Activated CD4-positive, alpha-beta T cell treated with anti-CD3 and anti-CD28 coated beads for 36 hours (primary cell): ENCODE results near the gene PSME3. TPM values are rescaled to one million over a fixed set of nuclear protein-coding genes. Genes with fewer than 3 reads are reported as not detected.
"Not testable (repeated sequence)": the region's sequence is repeated elsewhere in the genome, so short reads cannot be mapped to it uniquely, and the experiment has no call there.

ENCODE experiments used
- ATAC-seq: fragments of 200-7000 bp; cut with Tn5 transposase; one replicate; pipeline ENCODE4 v1.10.0; 2021; ENCODE audit warnings: mild to moderate bottlenecking, moderate library complexity
- CTCF ChIA-PET: fragments of 350-600 bp; sonication (Branson Sonifier 250); formaldehyde crosslinking; loops from one replicate; lab custom pipeline; 2021; ENCODE audit warnings: antibody characterized with exemption; lab: Charles Lee
- POLR2A ChIA-PET: fragments of 350-600 bp; sonication (Branson Sonifier 250); formaldehyde crosslinking; loops from one replicate; lab custom pipeline; 2021; ENCODE audit warnings: antibody characterized with exemption, inconsistent platforms; lab: Charles Lee
- DNase-seq: peaks from one replicate; pipeline ENCODE4 v3.0.0-alpha.2; 2020
- H3K27ac Mint-ChIP-seq: one replicate; pipeline ENCODE4 v1.8.0; 2021; ENCODE audit warnings: mixed read lengths
- H3K27me3 Mint-ChIP-seq: one replicate; pipeline ENCODE4 v1.8.0; 2021; ENCODE audit warnings: mixed read lengths
- H3K36me3 Mint-ChIP-seq: one replicate; pipeline ENCODE4 v1.8.0; 2021; ENCODE audit warnings: low read depth, mixed read lengths
- H3K4me1 Mint-ChIP-seq: one replicate; pipeline ENCODE4 v1.8.0; 2021; ENCODE audit warnings: mixed read lengths
- H3K4me3 Mint-ChIP-seq: one replicate; pipeline ENCODE4 v1.8.0; 2021; ENCODE audit warnings: mild to moderate bottlenecking, moderate library complexity, mixed read lengths
- H3K9me3 Mint-ChIP-seq: one replicate; pipeline ENCODE4 v1.8.0; 2021; ENCODE audit warnings: low read depth, mixed read lengths
- intact Hi-C, 2 experiments: fragments of 100-400 bp; cut with DNase I in 1 of 2; cut with micrococcal nuclease in 1 of 2; formaldehyde crosslinking; loops; one replicate each; pipeline versions ENCODE4 v1.14.2 to v1.15.1; 2022 to 2024; cut with DNase I, micrococcal nuclease
- total RNA-seq, 2 experiments: library from RNA; stranded (reverse); gene quantifications; one replicate each; pipeline ENCODE4 v1.2.3, GENCODE V29; 2021

Gene PSME3
- total RNA-seq, 2 experiments from 2014 or later = 116 to 118 TPM

DNA sequence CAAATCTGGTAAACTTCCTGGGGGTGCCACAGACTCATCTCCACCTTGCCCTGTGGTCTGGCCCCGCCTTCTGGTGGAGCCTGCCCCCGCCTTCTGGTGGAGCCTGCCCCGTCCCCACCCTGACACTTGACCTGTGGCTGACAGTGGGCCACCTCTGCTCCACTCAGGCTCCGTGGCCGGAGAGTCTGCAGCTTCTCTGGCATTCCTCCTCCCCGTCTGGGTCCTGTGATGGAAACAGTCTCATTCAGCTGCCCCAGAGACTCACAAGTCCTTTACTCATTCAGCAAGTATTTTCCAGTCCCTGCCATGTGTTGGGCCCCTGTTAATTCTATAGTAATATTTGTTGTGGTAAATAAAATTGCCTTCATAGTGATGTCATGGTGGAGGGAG, 46.4 kb downstream of the PSME3 start:
- Mint-ChIP-seq H3K36me3 (no peaks in the 10 kb centered on the region), H3K4me1 (no peaks in the 10 kb centered on the region), H3K4me3 (no peak overlapping the region), H3K9me3 (no peaks in the 10 kb centered on the region), H3K27ac (no peak overlapping the region), H3K27me3 (peaks cover 20% of the 10 kb centered on the region)
- intact Hi-C loops = no loop called here
- ATAC-seq (no peak), DNase-seq (no peak)
- ChIA-PET CTCF (interaction anchor here (1.4 kb wide), 1 partner anchor 17 kb away, joined by 3 read pairs; no protein-coding TSS in a partner anchor), POLR2A (no interaction called here)

- Mint-ChIP-seq H3K4me3 (no peak overlapping the region), H3K4me1 (no peaks in the 10 kb centered on the region), H3K27me3 (peaks cover 23% of the 10 kb centered on the region), H3K27ac (no peak overlapping the region), H3K9me3 (no peaks in the 10 kb centered on the region), H3K36me3 (no peaks in the 10 kb centered on the region)
- ATAC-seq (no peak), DNase-seq (no peak)
- ChIA-PET POLR2A (no interaction called here), CTCF (no interaction called here)
- intact Hi-C loops = no loop called here
Measured at GRCh38 chr17:42880776-42881310, 47.6 kb downstream of the PSME3 start.

DNA sequence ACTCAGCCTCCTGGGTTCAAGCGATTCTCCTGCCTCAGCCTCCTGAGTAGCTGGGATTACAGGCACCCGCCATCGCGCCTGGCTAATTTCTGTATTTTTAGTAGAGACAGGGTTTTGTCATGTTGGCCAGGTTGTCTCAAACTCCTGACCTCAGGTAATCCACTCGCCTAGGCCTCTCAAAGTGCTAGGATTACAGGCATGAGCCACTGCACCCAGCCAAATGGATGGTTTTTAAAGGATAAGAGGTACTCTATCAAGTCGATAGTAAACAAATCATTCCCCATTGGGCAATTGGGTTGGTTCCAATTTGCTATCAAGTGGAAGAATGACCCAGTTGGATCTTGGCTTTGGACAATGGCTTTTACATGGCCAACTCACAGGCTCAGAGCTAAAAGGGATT, 48.5 kb downstream of the PSME3 start:
- CTCF ChIA-PET, DNase-seq, H3K4me3 Mint-ChIP-seq, H3K36me3 Mint-ChIP-seq, H3K27ac Mint-ChIP-seq, H3K4me1 Mint-ChIP-seq, intact Hi-C loops, ATAC-seq, H3K9me3 Mint-ChIP-seq: not testable (repeated sequence)
- POLR2A ChIA-PET = interaction anchor here (0.7 kb wide), 2 partner anchors 157 to 434 kb away, joined by 3 to 5 read pairs; no protein-coding TSS in a partner anchor
- H3K27me3 Mint-ChIP-seq = peaks cover 23% of the 10 kb centered on the region

- POLR2A ChIA-PET = interaction anchor here (0.7 kb wide), 2 partner anchors 157 to 433 kb away, joined by 3 to 5 read pairs; no protein-coding TSS in a partner anchor
Measured at GRCh38 chr17:42882166-42882565, 49.0 kb downstream of the PSME3 start.

GRCh38 chr17:42883802-42884558, 50.8 kb downstream of the PSME3 start:
- no peak overlapping the region for H3K4me3 Mint-ChIP-seq
- no peaks in the 10 kb centered on the region for H3K4me1 Mint-ChIP-seq
- H3K27me3 Mint-ChIP-seq = peaks cover 10% of the 10 kb centered on the region
- CTCF ChIA-PET = interaction anchor here (1.0 to 1.2 kb wide), 3 partner anchors 8 to 175 kb away, joined by 3 to 4 read pairs (median 3); no protein-coding TSS in a partner anchor
- H3K27ac Mint-ChIP-seq = no peak overlapping the region
- H3K9me3 Mint-ChIP-seq = no peaks in the 10 kb centered on the region
- no peak for ATAC-seq
- intact Hi-C loops = loop anchor here in 1 of 2 experiments (2.0 kb wide), 1 partner anchor 19 kb away; no protein-coding TSS in a partner anchor
- no peak for DNase-seq
- H3K36me3 Mint-ChIP-seq = no peaks in the 10 kb centered on the region
- POLR2A ChIA-PET = interaction anchor here (0.7 kb wide), 1 partner anchor 191 kb away, joined by 8 read pairs; no protein-coding TSS in a partner anchor

More at GRCh38 chr17:42882166-42882565, 49.0 kb downstream of the PSME3 start:
- ATAC-seq (no peak), DNase-seq (no peak)
- no peak overlapping the region for H3K4me3 Mint-ChIP-seq
- intact Hi-C loops = no loop called here
- no peaks in the 10 kb centered on the region for H3K9me3 Mint-ChIP-seq
- no peak overlapping the region for H3K27ac Mint-ChIP-seq
- CTCF ChIA-PET = interaction anchor here (0.9 kb wide), 1 partner anchor 304 kb away, joined by 4 read pairs; no protein-coding TSS in a partner anchor
- H3K27me3 Mint-ChIP-seq = peaks cover 22% of the 10 kb centered on the region
- H3K4me1 Mint-ChIP-seq = no peaks in the 10 kb centered on the region
- no peaks in the 10 kb centered on the region for H3K36me3 Mint-ChIP-seq

- H3K4me1 Mint-ChIP-seq, H3K4me3 Mint-ChIP-seq, H3K27ac Mint-ChIP-seq, POLR2A ChIA-PET, H3K27me3 Mint-ChIP-seq, DNase-seq, ATAC-seq, H3K9me3 Mint-ChIP-seq, H3K36me3 Mint-ChIP-seq: not testable (repeated sequence)
- CTCF ChIA-PET = interaction anchor here (0.5 to 1.3 kb wide), 2 partner anchors 10 to 308 kb away, joined by 3 read pairs; partner anchors contain the start of gene PSMC3IP
- intact Hi-C loops = loop anchor here in 1 of 2 experiments (2.0 kb wide), 1 partner anchor 17 kb away; no protein-coding TSS in a partner anchor
Measured at GRCh38 chr17:42885806-42886205, 52.6 kb downstream of the PSME3 start.

- Mint-ChIP-seq H3K27me3 (peaks cover 3% of the 10 kb centered on the region), H3K9me3 (no peaks in the 10 kb centered on the region), H3K36me3 (no peaks in the 10 kb centered on the region), H3K4me1 (no peaks in the 10 kb centered on the region), H3K4me3 (no peak overlapping the region), H3K27ac (no peak overlapping the region)
- DNase-seq = no peak
- ChIA-PET CTCF (interaction anchor here (0.5 kb wide), 1 partner anchor 9 kb away, joined by 3 read pairs; no protein-coding TSS in a partner anchor), POLR2A (no interaction called here)
- ATAC-seq = no peak
- intact Hi-C loops = no loop called here
Measured at GRCh38 chr17:42886283-42887176, 53.3 kb downstream of the PSME3 start.

- Mint-ChIP-seq H3K36me3 (no peaks in the 10 kb centered on the region), H3K27me3 (peaks cover 10% of the 10 kb centered on the region), H3K4me1 (no peaks in the 10 kb centered on the region), H3K27ac (no peak overlapping the region), H3K4me3 (no peak overlapping the region), H3K9me3 (no peaks in the 10 kb centered on the region)
- POLR2A ChIA-PET = no interaction called here
- CTCF ChIA-PET = interaction anchor here (0.7 kb wide), 1 partner anchor 131 kb away, joined by 3 read pairs; no protein-coding TSS in a partner anchor
- no peak for DNase-seq
- no peak for ATAC-seq
- intact Hi-C loops = no loop called here
Measured at GRCh38 chr17:42889809-42890208, 56.6 kb downstream of the PSME3 start.

DNA sequence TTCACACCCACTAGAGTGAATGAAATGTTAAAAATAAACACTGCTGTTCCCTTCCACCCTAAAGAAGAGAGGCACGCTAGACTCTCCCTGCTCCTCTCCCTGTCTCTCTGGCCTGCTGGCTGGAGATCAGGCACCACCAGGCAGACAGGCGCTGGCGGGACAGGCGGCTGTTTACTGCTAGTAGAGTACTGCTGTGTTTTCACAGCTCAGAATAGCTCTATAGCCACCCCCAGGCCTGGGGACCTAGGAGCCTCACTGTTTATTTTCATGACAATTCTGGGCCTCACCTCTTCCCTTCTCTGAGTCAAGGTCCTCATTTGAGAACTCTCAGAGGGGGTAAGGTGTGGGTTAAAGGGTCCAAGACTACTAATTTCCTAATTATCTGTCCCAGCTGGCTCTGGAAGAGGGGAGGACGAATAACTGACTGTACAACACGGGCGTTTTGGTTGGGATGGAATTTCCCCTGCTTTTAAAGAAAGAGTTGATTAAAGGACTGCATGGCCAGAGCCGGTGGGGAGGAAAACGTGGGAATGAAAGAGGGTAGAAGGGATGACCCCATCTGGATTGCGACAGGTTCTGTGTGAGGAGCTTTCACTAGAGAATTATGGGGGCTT, 58.4 kb downstream of the PSME3 start:
- H3K36me3 Mint-ChIP-seq = no peaks in the 10 kb centered on the region
- peaks cover 8% of the 10 kb centered on the region for H3K27me3 Mint-ChIP-seq
- intact Hi-C loops = no loop called here
- no peaks in the 10 kb centered on the region for H3K9me3 Mint-ChIP-seq
- ChIA-PET CTCF (no interaction called here), POLR2A (no interaction called here)
- H3K27ac Mint-ChIP-seq = no peak overlapping the region
- no peak overlapping the region for H3K4me3 Mint-ChIP-seq
- ATAC-seq (no peak), DNase-seq (no peak)
- H3K4me1 Mint-ChIP-seq = no peaks in the 10 kb centered on the region

DNA sequence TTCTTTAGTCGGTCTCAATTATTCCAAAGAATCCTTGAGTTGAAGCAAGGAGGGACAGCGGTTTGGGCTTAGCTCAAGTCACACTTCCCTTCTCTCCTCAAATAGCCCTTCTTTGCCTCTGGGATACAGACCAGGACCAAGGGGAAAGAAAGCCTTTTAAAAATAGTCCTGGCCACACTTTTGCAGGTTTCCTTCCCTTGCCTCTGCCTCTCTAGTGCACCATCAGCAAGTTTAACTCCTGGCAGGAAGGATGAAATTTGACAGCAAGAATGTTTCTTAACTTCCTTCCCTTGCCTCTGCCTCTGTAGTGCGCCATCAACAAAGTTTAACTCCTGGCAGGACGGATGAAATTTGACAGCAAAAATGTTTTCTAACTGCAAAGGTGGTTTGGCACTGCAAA, 60.2 kb downstream of the PSME3 start:
- H3K4me3 Mint-ChIP-seq = no peak overlapping the region

More for the DNA sequence above, 60.2 kb downstream of the PSME3 start:
- ATAC-seq = no peak
- DNase-seq = no peak
- ChIA-PET CTCF (no interaction called here), POLR2A (no interaction called here)
- H3K4me1 Mint-ChIP-seq = no peaks in the 10 kb centered on the region
- H3K27me3 Mint-ChIP-seq = peaks cover 8% of the 10 kb centered on the region
- H3K36me3 Mint-ChIP-seq = no peaks in the 10 kb centered on the region
- no peaks in the 10 kb centered on the region for H3K9me3 Mint-ChIP-seq
- intact Hi-C loops = no loop called here
- H3K27ac Mint-ChIP-seq = no peak overlapping the region
